K562 (cell line): ENCODE data around the gene NANS.

ENCODE experiments used
- BDP1 ChIP-seq: IDR thresholded peaks from 3 replicates; pipeline ENCODE4 v1.6.1; 2011; ENCODE audit not compliant: insufficient read length, insufficient read depth
- CTCF ChIP-seq, 3 experiments: IDR thresholded peaks in 2 of 3; conservative IDR thresholded peaks in 1 of 3; 2 replicates each; pipeline ENCODE4 v1.5.1; 2011 to 2012; ENCODE audit warnings: low read length in 3 of 3, mild to moderate bottlenecking in 3 of 3, control low read depth in 2 of 3, improper control_type of control experiment in 1 of 3, inconsistent platforms in 1 of 3, low read depth in 1 of 3, mixed read lengths in 1 of 3, moderate library complexity in 1 of 3; ENCODE audit not compliant: insufficient read depth in 2 of 3
- GATA2 ChIP-seq: sonication (generic); formaldehyde crosslinking; IDR thresholded peaks from 2 replicates; pipeline ENCODE4 v1.4.0; 2020; ENCODE audit warnings: mild to moderate bottlenecking, missing genetic modification reagents
- KAT7 ChIP-seq: sonication (generic); formaldehyde crosslinking; IDR thresholded peaks from 2 replicates; pipeline ENCODE4 v1.8.0; 2022; ENCODE audit warnings: missing genetic modification reagents, mild to moderate bottlenecking, borderline replicate concordance
- POLR2A ChIP-seq: fragments of 450-650 bp; conservative IDR thresholded peaks from 2 replicates; pipeline ENCODE4 v1.6.1; 2016
- RFX5 ChIP-seq: IDR thresholded peaks from 2 replicates; pipeline ENCODE4 v1.6.1; 2011; ENCODE audit warnings: low read depth, mild to moderate bottlenecking, improper control_type of control experiment, low read length
- ZC3H11A ChIP-seq: IDR thresholded peaks from 2 replicates; pipeline ENCODE4 v1.6.1; 2012; ENCODE audit warnings: low read depth, low read length, improper control_type of control experiment
- ZNF398 ChIP-seq: fragments of 250-450 bp; sonication (Bioruptor Pico); IDR thresholded peaks from 2 replicates; pipeline ENCODE4 v1.8.0; 2021; ENCODE audit warnings: moderate library complexity, mild to moderate bottlenecking, inconsistent platforms

- no peak for TF ChIP-seq POLR2A
- TF ChIP-seq GATA2 (CRISPR knock-in tag) = no peak
- no peak for TF ChIP-seq ZC3H11A
- no peak for TF ChIP-seq CTCF (IDR thresholded peaks at IDR 0.05 in 2 of 3, conservative IDR thresholded peaks at IDR 0.05 in 1 of 3; ENCODE audit: insufficient read depth in 2 of 3, low read depth in 1 of 3, low read length in 3 of 3)
- TF ChIP-seq BDP1 = no peak
- TF ChIP-seq ZNF398 (CRISPR knock-in tag) = no peak
- TF ChIP-seq RFX5 = no peak
- no peak for TF ChIP-seq KAT7 (CRISPR knock-in tag)
These were observed 43.4 kb downstream of the NANS start for GRCh38 chr9:98099898-98100297.
